Measurements from ENCODE around the gene MOB3B. TPM values are rescaled to one million over a fixed set of nuclear protein-coding genes. Genes with fewer than 3 reads are reported as not detected.

MOB3B gene
- total RNA-seq, 1 donor from 2014 or later: 14.0 TPM

DNA sequence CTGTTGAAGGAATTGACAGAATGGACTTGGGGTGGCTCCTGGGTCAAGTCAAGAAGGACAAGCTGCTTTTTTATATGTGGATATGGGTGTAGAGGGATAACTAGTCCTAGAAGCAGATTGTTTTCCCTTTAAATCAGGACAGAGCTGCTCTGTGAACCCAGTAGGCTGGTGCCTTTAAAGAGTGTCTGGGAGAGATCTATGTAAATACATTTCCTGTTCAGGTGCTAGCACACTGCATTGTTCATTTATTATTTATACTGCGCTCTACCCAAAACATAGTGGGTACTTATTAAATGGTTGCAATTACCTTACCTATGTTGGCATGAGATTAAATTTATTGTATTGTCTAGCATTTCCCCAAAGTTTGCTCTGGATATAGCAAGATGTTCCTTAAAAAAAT lies 146.1 kb downstream of the MOB3B start:
- Histone ChIP-seq H3K4me2 (no peak overlapping the region), H4K20me1 (ENCODE audit: low read depth) (peaks cover 15% of the 10 kb centered on the region), H3K27ac (no peak overlapping the region), H3K4me3 (no peak overlapping the region), H3K79me2 (ENCODE audit: low read depth) (peaks cover 11% of the 10 kb centered on the region), H3K27me3 (no peaks in the 10 kb centered on the region), H3K36me3 (no peaks in the 10 kb centered on the region), H2AFZ (replicated peaks) (no peak overlapping the region), H3K9ac (no peak overlapping the region), H3F3A (ENCODE audit: low read depth) (no peaks in the 10 kb centered on the region), H3K9me3 (ENCODE audit: low read depth) (no peaks in the 10 kb centered on the region), H3K4me1 (peaks cover 10% of the 10 kb centered on the region)
- no peak for DNase-seq (ENCODE audit: low spot score)
- H3K27ac Mint-ChIP-seq: no peak overlapping the region
- TF ChIP-seq, protein P1, sequence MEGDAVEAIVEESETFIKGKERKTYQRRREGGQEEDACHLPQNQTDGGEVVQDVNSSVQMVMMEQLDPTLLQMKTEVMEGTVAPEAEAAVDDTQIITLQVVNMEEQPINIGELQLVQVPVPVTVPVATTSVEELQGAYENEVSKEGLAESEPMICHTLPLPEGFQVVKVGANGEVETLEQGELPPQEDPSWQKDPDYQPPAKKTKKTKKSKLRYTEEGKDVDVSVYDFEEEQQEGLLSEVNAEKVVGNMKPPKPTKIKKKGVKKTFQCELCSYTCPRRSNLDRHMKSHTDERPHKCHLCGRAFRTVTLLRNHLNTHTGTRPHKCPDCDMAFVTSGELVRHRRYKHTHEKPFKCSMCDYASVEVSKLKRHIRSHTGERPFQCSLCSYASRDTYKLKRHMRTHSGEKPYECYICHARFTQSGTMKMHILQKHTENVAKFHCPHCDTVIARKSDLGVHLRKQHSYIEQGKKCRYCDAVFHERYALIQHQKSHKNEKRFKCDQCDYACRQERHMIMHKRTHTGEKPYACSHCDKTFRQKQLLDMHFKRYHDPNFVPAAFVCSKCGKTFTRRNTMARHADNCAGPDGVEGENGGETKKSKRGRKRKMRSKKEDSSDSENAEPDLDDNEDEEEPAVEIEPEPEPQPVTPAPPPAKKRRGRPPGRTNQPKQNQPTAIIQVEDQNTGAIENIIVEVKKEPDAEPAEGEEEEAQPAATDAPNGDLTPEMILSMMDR (IDR thresholded peaks at IDR 0.05): no peak
- no peak for TF ChIP-seq EZH2 (IDR thresholded peaks at IDR 0.05)
- H3K4me3 Mint-ChIP-seq: no peak overlapping the region
- H3K4me1 Mint-ChIP-seq: peaks cover 14% of the 10 kb centered on the region
- H3K9me3 Mint-ChIP-seq: no peaks in the 10 kb centered on the region
- H3K27me3 Mint-ChIP-seq (ENCODE audit: insufficient read depth, low read depth): peaks cover 2% of the 10 kb centered on the region
- no peaks in the 10 kb centered on the region for H3K36me3 Mint-ChIP-seq

DNA sequence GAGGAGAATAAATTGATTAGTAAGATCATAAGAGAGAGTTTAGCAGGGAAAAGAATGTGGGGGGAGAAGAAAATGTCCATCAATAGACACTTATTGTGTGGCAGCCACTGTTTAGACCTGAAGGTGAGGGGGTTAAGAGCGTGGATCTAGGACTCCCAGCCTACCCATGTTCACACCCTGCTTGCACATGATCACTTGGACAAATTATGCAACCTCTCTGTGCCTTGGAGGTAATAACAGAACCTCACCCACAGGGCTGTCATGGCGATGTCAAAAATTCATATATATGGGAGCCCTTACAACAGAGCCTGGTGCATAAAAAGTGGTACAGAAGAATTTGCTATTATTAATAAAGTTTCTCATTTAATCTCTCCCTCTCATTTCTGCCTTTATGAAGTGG lies 146.6 kb downstream of the MOB3B start:
- no peaks in the 10 kb centered on the region for H3K27me3 ChIP-seq
- no peaks in the 10 kb centered on the region for H3K9me3 Mint-ChIP-seq
- H3K27ac Mint-ChIP-seq: no peak overlapping the region
- peaks cover 6% of the 10 kb centered on the region for H3K79me2 ChIP-seq (ENCODE audit: low read depth)
- no peaks in the 10 kb centered on the region for H3F3A ChIP-seq (ENCODE audit: low read depth)
- no peak overlapping the region for H2AFZ ChIP-seq (replicated peaks)
- peaks cover 15% of the 10 kb centered on the region for H3K4me1 Mint-ChIP-seq
- H3K4me1 ChIP-seq: peaks cover 9% of the 10 kb centered on the region
- no peak overlapping the region for H3K27ac ChIP-seq
- no peak overlapping the region for H3K4me3 Mint-ChIP-seq
- H3K4me3 ChIP-seq: no peak overlapping the region
- no peaks in the 10 kb centered on the region for H3K36me3 ChIP-seq
- H4K20me1 ChIP-seq (ENCODE audit: low read depth): peaks cover 16% of the 10 kb centered on the region
- DNase-seq (ENCODE audit: low spot score): no peak
- TF ChIP-seq, protein P1 (IDR thresholded peaks at IDR 0.05): no peak
- TF ChIP-seq EZH2 (IDR thresholded peaks at IDR 0.05) (no peak), EZH2phosphoT487 (IDR thresholded peaks at IDR 0.05) (no peak)
- H3K9me3 ChIP-seq (ENCODE audit: low read depth): no peaks in the 10 kb centered on the region
- H3K27me3 Mint-ChIP-seq (ENCODE audit: insufficient read depth, low read depth): peaks cover 2% of the 10 kb centered on the region
- H3K36me3 Mint-ChIP-seq: no peaks in the 10 kb centered on the region
- no peak overlapping the region for H3K9ac ChIP-seq
- no peak overlapping the region for H3K4me2 ChIP-seq

DNA sequence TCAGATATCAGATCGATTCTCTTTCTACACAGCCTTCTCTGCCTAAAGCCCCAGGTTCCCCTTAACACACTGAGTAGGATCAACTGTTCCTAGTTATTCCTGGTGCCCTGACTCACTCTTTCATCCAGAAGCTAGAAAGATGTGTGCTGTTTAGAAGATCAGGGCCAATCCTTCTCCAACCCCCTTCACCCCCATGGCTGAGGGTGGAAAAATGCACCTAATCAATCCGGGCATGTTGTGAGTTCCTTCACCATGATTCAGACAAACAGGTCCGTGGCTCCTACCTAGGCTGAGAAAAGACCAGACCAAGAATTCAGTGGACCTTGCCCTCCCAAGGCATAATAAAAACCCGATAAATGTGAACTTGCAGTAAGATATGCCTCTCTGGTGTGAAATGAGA lies 147.3 kb downstream of the MOB3B start:
- Histone ChIP-seq H3F3A (ENCODE audit: low read depth) (no peaks in the 10 kb centered on the region), H3K79me2 (ENCODE audit: low read depth) (peaks cover under 1% of the 10 kb centered on the region), H4K20me1 (ENCODE audit: low read depth) (peaks cover 14% of the 10 kb centered on the region), H3K27ac (no peak overlapping the region), H3K9me3 (ENCODE audit: low read depth) (no peaks in the 10 kb centered on the region), H3K4me3 (no peak overlapping the region), H3K4me2 (no peak overlapping the region), H3K27me3 (no peaks in the 10 kb centered on the region), H3K9ac (no peak overlapping the region), H2AFZ (replicated peaks) (no peak overlapping the region), H3K36me3 (no peaks in the 10 kb centered on the region), H3K4me1 (peaks cover 14% of the 10 kb centered on the region)
- no peaks in the 10 kb centered on the region for H3K9me3 Mint-ChIP-seq
- H3K27ac Mint-ChIP-seq: no peak overlapping the region
- peaks cover 16% of the 10 kb centered on the region for H3K4me1 Mint-ChIP-seq
- H3K36me3 Mint-ChIP-seq: no peaks in the 10 kb centered on the region
- no peak for TF ChIP-seq EZH2phosphoT487 (IDR thresholded peaks at IDR 0.05)
- TF ChIP-seq EZH2 (IDR thresholded peaks at IDR 0.05): no peak
- TF ChIP-seq, protein P1 (IDR thresholded peaks at IDR 0.05): no peak
- no peak overlapping the region for H3K4me3 Mint-ChIP-seq
- no peak for DNase-seq (ENCODE audit: low spot score)
- peaks cover 2% of the 10 kb centered on the region for H3K27me3 Mint-ChIP-seq (ENCODE audit: insufficient read depth, low read depth)
